Esophagus squamous epithelium (tissue), 5 donors: ENCODE data around the gene NOL12. TPM values are rescaled to one million over a fixed set of nuclear protein-coding genes. Genes with fewer than 3 reads are reported as not detected.

Experiments used
- DNase-seq: peaks from one replicate; lab custom pipeline; 2025; lab: John Stamatoyannopoulos, UW
- H3K27ac ChIP-seq, 4 donors: fragments of 200-600 bp; sonication (generic); one replicate each; pipeline ENCODE4 v1.5.1; 2016 to 2019; ENCODE audit warnings: mild to moderate bottlenecking in 1 of 4
- H3K27me3 ChIP-seq, 4 donors: fragments of 200-600 bp; sonication (generic); 1 replicate in 3 of 4; 2 replicates in 1 of 4; pipeline versions ENCODE4 v1.5.1 to v1.6.0; 2017 to 2021; ENCODE audit warnings: antibody characterized with exemption in 1 of 4
- H3K36me3 ChIP-seq, 3 donors: fragments of 200-600 bp; sonication (generic); one replicate each; pipeline ENCODE4 v1.5.1; 2016 to 2019
- H3K4me1 ChIP-seq, 3 donors: fragments of 200-600 bp; sonication (generic); one replicate each; pipeline ENCODE4 v1.5.1; 2017 to 2019
- H3K4me3 ChIP-seq, 4 donors: fragments of 200-600 bp; sonication (generic); 1 replicate in 3 of 4; 2 replicates in 1 of 4; pipeline ENCODE4 v1.5.1; 2016 to 2019; ENCODE audit warnings: mild to moderate bottlenecking in 2 of 4, moderate library complexity in 1 of 4
- H3K9me3 ChIP-seq, 3 donors: fragments of 200-600 bp; sonication (generic); one replicate each; pipeline ENCODE4 v1.5.1; 2016 to 2019
- POLR2A ChIP-seq, 4 donors: fragments of 450-650 bp; IDR thresholded peaks; one replicate each; pipeline ENCODE4 v1.6.1; 2017; ENCODE audit warnings: antibody characterized with exemption in 4 of 4, mild to moderate bottlenecking in 4 of 4, moderate library complexity in 3 of 4
- WGBS, 2 donors: methylation state at CpG; one replicate each; pipeline ENCODE4 v1.1.5; 2018; 5-methylcytosine and 5-hydroxymethylcytosine counted together
- intact Hi-C: fragments of 100-400 bp; cut with DNase I; formaldehyde crosslinking; loops from one replicate; pipeline ENCODE4 v1.15.0; 2022
- total RNA-seq, 4 donors: library from RNA; depleted of rRNA; stranded (reverse); fragments of >200 nt; gene quantifications; one replicate each; pipeline ENCODE4 v1.1.0, GENCODE V29; 2016
- TF ChIP-seq, protein P1 (sequence below), 6 experiments: fragments of 450-650 bp in 4 of 6; fragments of 200-600 bp in 2 of 6; sonication (generic) in 2 of 6; IDR thresholded peaks; one replicate each; pipeline ENCODE4 v1.5.1; 2016 to 2019; ENCODE audit warnings: antibody characterized with exemption in 6 of 6, mild to moderate bottlenecking in 4 of 6, moderate library complexity in 4 of 6
- donor health status: DM: yes; HTN: yes; CAD: no.

Gene NOL12
- total RNA-seq, 4 donors from 2014 or later: 34.3 to 44.5 (median 40.8) TPM

DNA sequence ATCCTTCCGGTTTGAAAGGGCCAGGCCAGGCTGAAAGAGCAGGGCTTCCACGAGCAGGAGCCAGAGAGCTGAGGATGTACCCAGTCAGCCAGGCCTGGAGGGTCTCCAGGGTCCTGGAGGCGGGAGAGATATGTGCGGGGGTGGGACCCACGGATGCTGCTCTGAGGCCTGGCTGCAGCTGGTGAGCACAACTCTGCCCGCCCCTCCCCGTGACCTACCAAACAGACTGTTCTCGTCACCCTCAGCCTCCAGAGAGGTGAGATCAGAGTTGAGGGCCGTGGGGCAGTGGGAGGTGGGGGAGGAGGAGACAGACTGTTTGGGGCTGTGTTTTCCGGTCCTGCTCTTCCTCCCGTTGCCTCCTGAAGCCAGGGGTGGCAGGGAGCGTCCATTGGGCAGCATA, 52.9 kb downstream of the NOL12 start:
- 50 to 67% methylated on average over 2 to 5 of the region's 12 CpGs for WGBS, 2 donors
- no peaks in the 10 kb centered on the region for H3K9me3 ChIP-seq
- intact Hi-C loops: no loop called here
- peak overlapping the region in 2 of 4 donors; percentile 58 to 67 for H3K27ac ChIP-seq
- no peak for DNase-seq
- no peaks in the 10 kb centered on the region for H3K36me3 ChIP-seq
- no peaks in the 10 kb centered on the region for H3K27me3 ChIP-seq
- no peak overlapping the region for H3K4me3 ChIP-seq
- TF ChIP-seq, protein P1, sequence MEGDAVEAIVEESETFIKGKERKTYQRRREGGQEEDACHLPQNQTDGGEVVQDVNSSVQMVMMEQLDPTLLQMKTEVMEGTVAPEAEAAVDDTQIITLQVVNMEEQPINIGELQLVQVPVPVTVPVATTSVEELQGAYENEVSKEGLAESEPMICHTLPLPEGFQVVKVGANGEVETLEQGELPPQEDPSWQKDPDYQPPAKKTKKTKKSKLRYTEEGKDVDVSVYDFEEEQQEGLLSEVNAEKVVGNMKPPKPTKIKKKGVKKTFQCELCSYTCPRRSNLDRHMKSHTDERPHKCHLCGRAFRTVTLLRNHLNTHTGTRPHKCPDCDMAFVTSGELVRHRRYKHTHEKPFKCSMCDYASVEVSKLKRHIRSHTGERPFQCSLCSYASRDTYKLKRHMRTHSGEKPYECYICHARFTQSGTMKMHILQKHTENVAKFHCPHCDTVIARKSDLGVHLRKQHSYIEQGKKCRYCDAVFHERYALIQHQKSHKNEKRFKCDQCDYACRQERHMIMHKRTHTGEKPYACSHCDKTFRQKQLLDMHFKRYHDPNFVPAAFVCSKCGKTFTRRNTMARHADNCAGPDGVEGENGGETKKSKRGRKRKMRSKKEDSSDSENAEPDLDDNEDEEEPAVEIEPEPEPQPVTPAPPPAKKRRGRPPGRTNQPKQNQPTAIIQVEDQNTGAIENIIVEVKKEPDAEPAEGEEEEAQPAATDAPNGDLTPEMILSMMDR (IDR thresholded peaks at IDR 0.05): no peak
- TF ChIP-seq POLR2A (IDR thresholded peaks at IDR 0.05): no peak
- peaks cover 10 to 55% (median 31%) of the 10 kb centered on the region in 3 donors for H3K4me1 ChIP-seq

DNA sequence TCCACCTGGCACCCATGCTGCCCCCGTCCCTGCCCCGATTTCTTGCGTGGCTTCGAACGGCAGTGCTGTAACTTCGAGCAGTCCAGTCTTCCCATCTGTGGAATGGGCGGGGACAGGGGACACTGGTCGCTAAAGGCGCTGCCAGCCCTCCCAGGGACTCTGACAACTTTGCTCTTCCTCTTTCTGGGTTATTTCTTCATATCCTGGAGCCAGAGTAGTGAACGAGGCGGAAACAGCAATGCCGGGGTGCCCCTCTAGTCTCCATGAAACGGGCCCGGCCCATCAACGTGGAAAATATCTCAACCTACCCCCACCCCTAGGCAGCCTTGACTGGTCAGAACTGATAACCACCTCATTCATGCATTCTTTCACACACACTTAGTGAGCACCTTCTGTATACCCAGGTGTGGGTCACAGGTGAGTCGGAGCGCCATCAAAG, 53.5 kb downstream of the NOL12 start:
- no peaks in the 10 kb centered on the region for H3K9me3 ChIP-seq
- no peak for DNase-seq
- intact Hi-C loops: no loop called here
- H3K4me3 ChIP-seq: no peak overlapping the region
- peak overlapping the region in 2 of 4 donors; percentile 58 to 67 for H3K27ac ChIP-seq
- 73 to 78% methylated on average over 11 to 13 of the region's 17 CpGs for WGBS, 2 donors
- H3K27me3 ChIP-seq: no peaks in the 10 kb centered on the region
- no peaks in the 10 kb centered on the region for H3K36me3 ChIP-seq
- peaks cover 10 to 55% (median 31%) of the 10 kb centered on the region in 3 donors for H3K4me1 ChIP-seq
- TF ChIP-seq POLR2A (IDR thresholded peaks at IDR 0.05): no peak
- TF ChIP-seq, protein P1 (IDR thresholded peaks at IDR 0.05): no peak

DNA sequence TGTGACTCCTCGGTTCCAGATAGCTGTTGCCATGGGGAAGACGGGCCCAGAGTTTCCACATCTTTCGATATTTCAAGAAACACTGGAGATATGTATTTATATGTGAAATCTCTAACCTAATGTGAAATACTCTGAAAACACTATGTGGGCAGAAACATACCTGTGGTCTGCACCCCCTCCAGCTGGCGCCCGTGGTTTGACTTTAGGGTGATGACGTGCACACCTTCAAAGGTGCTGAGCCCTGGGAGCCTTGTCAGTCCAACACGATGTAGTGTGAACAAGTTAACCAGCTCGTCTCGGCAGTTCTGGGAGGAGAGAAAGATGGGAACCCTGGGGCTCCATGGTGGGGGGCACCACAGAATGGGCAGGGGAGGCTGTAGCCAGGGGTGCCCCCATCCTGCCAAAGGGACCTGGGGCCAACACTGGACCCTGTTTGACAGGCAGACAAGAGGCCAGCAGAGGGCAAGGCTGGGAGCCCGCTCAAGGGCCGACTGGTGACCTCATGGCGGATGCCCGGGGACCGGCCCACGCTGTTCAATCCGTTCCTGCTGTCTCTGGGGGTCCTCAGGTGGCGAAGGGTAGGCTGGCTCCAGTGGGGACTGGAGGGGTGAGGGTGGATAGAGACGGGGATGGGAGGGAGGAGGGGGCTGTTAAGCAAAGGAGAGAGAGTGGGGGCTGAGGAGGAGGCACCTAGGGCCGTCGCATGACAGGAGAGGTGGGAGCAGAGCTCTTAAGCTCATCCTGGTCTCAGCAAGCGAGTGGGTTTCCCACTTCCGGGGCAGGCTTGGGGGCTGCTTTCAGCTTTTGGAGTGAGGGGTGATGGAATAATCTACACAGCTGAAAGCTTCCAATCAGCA, 54.5 kb downstream of the NOL12 start:
- H3K27ac ChIP-seq: peak overlapping the region in 3 of 4 donors; percentile 31 to 74 (median 59)
- TF ChIP-seq, protein P1 (IDR thresholded peaks at IDR 0.05): no peak
- no peak for TF ChIP-seq POLR2A (IDR thresholded peaks at IDR 0.05)
- no peak for DNase-seq

DNA sequence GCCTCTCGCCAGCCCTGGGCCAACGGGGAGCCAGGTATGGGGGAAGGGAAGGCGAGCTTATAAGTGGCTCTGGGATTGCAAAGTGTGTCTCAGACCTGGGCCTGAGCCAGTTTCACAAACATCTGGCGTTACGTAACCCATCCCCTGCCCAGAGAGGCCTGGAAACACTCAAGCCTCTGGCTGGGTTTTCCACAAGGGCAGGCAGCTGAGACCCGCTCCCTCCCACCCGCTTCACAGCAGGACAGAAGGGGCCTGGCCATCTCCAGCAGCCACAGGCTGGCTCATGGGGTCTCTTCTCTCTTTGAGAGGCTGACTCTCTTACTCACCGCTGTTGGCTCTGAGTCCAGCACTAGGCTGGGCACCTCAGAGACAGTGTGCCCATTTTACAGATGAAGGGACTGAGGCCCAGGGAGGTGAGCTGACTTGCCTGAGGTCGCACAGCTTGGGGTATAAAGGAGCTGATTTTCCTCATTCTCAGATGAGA, 55.2 kb downstream of the NOL12 start:
- Histone ChIP-seq H3K4me1 (peaks cover 15 to 65% (median 34%) of the 10 kb centered on the region in 3 donors), H3K27me3 (no peaks in the 10 kb centered on the region), H3K9me3 (no peaks in the 10 kb centered on the region), H3K4me3 (no peak overlapping the region), H3K27ac (peak overlapping the region in 3 of 4 donors; percentile 31 to 74 (median 69)), H3K36me3 (no peaks in the 10 kb centered on the region)
- TF ChIP-seq, protein P1 (IDR thresholded peaks at IDR 0.05): no peak
- no peak for TF ChIP-seq POLR2A (IDR thresholded peaks at IDR 0.05)
- WGBS, 2 donors: 44% methylated on average over 4 of the region's 9 CpGs; no CpG with 5 or more reads in 1 of the 2 donors
- no peak for DNase-seq
- intact Hi-C loops: no loop called here

More for the DNA sequence above, 54.5 kb downstream of the NOL12 start:
- Histone ChIP-seq H3K36me3 (no peaks in the 10 kb centered on the region), H3K9me3 (no peaks in the 10 kb centered on the region), H3K4me1 (peaks cover 15 to 65% (median 34%) of the 10 kb centered on the region in 3 donors), H3K4me3 (no peak overlapping the region), H3K27me3 (no peaks in the 10 kb centered on the region)
- intact Hi-C loops: no loop called here
- 55 to 72% methylated on average over 15 to 20 of the region's 22 CpGs for WGBS, 2 donors
